ENCODE data around the gene DYNC2LI1. TPM values are rescaled to one million over a fixed set of nuclear protein-coding genes. Genes with fewer than 3 reads are reported as not detected.

DYNC2LI1 gene
- total and polyA plus RNA-seq, 2 of the 8 experiments (the other 6 are each of a cell fraction or from before 2014, with no cell fraction given) = 3.9 to 7.6 TPM

DNA sequence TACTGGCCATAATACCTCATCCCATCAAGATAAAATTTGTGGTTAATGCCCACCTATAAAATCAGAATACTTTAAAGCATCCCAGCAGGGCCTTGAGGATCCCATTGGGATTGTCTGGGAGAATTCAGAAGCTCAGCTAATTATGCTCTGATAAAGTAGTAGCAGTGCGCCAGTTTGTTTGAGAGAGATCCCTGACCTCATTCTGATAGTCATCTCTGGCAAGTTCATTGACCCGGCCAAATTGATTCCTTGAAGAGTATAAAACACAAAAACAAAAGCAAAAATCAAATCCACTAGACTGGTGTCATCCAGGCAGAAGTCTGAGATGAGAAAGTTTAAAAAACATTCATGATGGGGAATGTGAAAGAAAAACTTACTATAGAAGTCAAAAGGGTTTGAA lies 50.7 kb downstream of the DYNC2LI1 start (continued):
- no peak for TF ChIP-seq HDAC6 (IDR thresholded peaks at IDR 0.05; ENCODE audit: low read depth, low read length)
- no peak for TF ChIP-seq CHD2 (IDR thresholded peaks at IDR 0.05; ENCODE audit: low read length)
